AML-193 (cell line): ENCODE measurements around the gene STEAP2.
"Not testable (repeated sequence)": the region's sequence is repeated elsewhere in the genome, so short reads cannot be mapped to it uniquely, and the experiment has no call there.

Experiments used
- DNase-seq, 2 experiments: peaks; one replicate each; lab custom pipeline; 2025; lab: John Stamatoyannopoulos, UW

Gene STEAP2

GRCh38 chr7:90233569-90233968, 22.0 kb downstream of the STEAP2 start:
- DNase-seq = no peak

- no peak for DNase-seq
Observed at GRCh38 chr7:90236721-90237289, 25.3 kb downstream of the STEAP2 start.

GRCh38 chr7:90238022-90238421, 26.5 kb downstream of the STEAP2 start:
- no peak for DNase-seq

GRCh38 chr7:90238583-90238982, 27.0 kb downstream of the STEAP2 start:
- no peak for DNase-seq

- no peak for DNase-seq
Observed at GRCh38 chr7:90239050-90239449, 27.5 kb downstream of the STEAP2 start.

GRCh38 chr7:90239625-90240228, 28.2 kb downstream of the STEAP2 start:
- DNase-seq = no peak

- DNase-seq = no peak
Observed at GRCh38 chr7:90242369-90243168, 31.0 kb downstream of the STEAP2 start.

- no peak for DNase-seq
Observed at GRCh38 chr7:90243556-90243955, 32.0 kb downstream of the STEAP2 start.

- DNase-seq = no peak
Observed at GRCh38 chr7:90244565-90244908, 33.0 kb downstream of the STEAP2 start.

GRCh38 chr7:90244909-90245851, 33.6 kb downstream of the STEAP2 start, which contains the start of gene CFAP69:
TSS of gene CFAP69 (plus strand) at chr7:90245174. CDS start at chr7:90245425, 251 bp downstream.
- no peak for DNase-seq

GRCh38 chr7:90246171-90246570, 34.6 kb downstream of the STEAP2 start:
- DNase-seq = no peak

- DNase-seq = no peak
Observed at GRCh38 chr7:90248706-90249105, 37.2 kb downstream of the STEAP2 start.

- no peak for DNase-seq
Observed at GRCh38 chr7:90250601-90251303, 39.2 kb downstream of the STEAP2 start.

- DNase-seq = no peak
Observed at GRCh38 chr7:90251304-90251635, 39.7 kb downstream of the STEAP2 start.

GRCh38 chr7:90256011-90256410, 44.5 kb downstream of the STEAP2 start:
- DNase-seq = not testable (repeated sequence)

GRCh38 chr7:90256778-90257177, 45.2 kb downstream of the STEAP2 start:
- no peak for DNase-seq

GRCh38 chr7:90261441-90261840, 49.9 kb downstream of the STEAP2 start:
- DNase-seq = no peak

- DNase-seq = peak; percentile 16 to 40
Observed at GRCh38 chr7:90262438-90262837, 50.9 kb downstream of the STEAP2 start.

- DNase-seq = no peak
Observed at GRCh38 chr7:90266808-90267207, 55.3 kb downstream of the STEAP2 start.

- DNase-seq = no peak
Observed at GRCh38 chr7:90267263-90267858, 55.8 kb downstream of the STEAP2 start.

GRCh38 chr7:90269163-90269562, 57.6 kb downstream of the STEAP2 start:
- no peak for DNase-seq
